MCF 10A (cell line): Measurements from ENCODE around the gene SDK1. TPM values are rescaled to one million over a fixed set of nuclear protein-coding genes. Genes with fewer than 3 reads are reported as not detected.

Experiments
- BruUV-seq: library from RNA; stranded (reverse); fragments of 400-500 nt; replicated peaks from 2 replicates; lab custom pipeline; 2021; lab: Mats Ljungman, UMichigan
- CTCF ChIA-PET: fragments of 300-600 bp; sonication (Branson Sonifier 250); formaldehyde crosslinking; extraction: SDS; loops from one replicate; lab custom pipeline; 2021; ENCODE audit warnings: antibody characterized with exemption, inconsistent platforms; lab: Yijun Ruan, JAX
- POLR2A ChIA-PET: fragments of 300-600, 350-650 bp; sonication (Branson Sonifier 250); formaldehyde crosslinking; extraction: SDS; loops from one replicate; lab custom pipeline; 2020; ENCODE audit warnings: antibody characterized with exemption, inconsistent platforms; lab: Yijun Ruan, JAX
- DNase-seq: peaks from one replicate; pipeline ENCODE4 v3.0.0-alpha.2; 2018; ENCODE audit not compliant: unreplicated experiment
- H3K27ac Mint-ChIP-seq: one replicate; pipeline ENCODE4 v1.8.0; 2022; ENCODE audit warnings: mild to moderate bottlenecking, low read depth, mixed read lengths; ENCODE audit not compliant: unreplicated experiment
- H3K27me3 Mint-ChIP-seq: one replicate; pipeline ENCODE4 v1.8.0; 2022; ENCODE audit warnings: mixed read lengths; ENCODE audit not compliant: insufficient read depth, unreplicated experiment
- H3K36me3 Mint-ChIP-seq: one replicate; pipeline ENCODE4 v1.8.0; 2022; ENCODE audit warnings: mild to moderate bottlenecking, moderate library complexity, mixed read lengths; ENCODE audit not compliant: insufficient read depth, unreplicated experiment
- H3K4me1 Mint-ChIP-seq: one replicate; pipeline ENCODE4 v1.8.0; 2022; ENCODE audit warnings: mixed read lengths; ENCODE audit not compliant: insufficient read depth, unreplicated experiment
- H3K4me3 Mint-ChIP-seq: one replicate; pipeline ENCODE4 v1.8.0; 2022; ENCODE audit warnings: mild to moderate bottlenecking, moderate library complexity, mixed read lengths; ENCODE audit not compliant: unreplicated experiment
- H3K9me3 Mint-ChIP-seq: one replicate; pipeline ENCODE4 v1.8.0; 2022; ENCODE audit warnings: mixed read lengths; ENCODE audit not compliant: unreplicated experiment
- intact Hi-C: fragments of 100-400 bp; cut with micrococcal nuclease; formaldehyde crosslinking; loops from 2 replicates; pipeline ENCODE4 v1.14.1; 2022
- total RNA-seq: library from RNA; stranded (reverse); gene quantifications from 2 replicates; pipeline ENCODE4 v1.2.3, GENCODE V29; 2022
- TF ChIP-seq, protein P1 (sequence below): fragments of 200-600 bp; IDR thresholded peaks from one replicate; pipeline ENCODE4 v1.8.0; 2022; ENCODE audit warnings: antibody characterized with exemption, mild to moderate bottlenecking; ENCODE audit not compliant: unreplicated experiment

The SDK1 gene
- total RNA-seq, 1 experiment from 2014 or later, result 3.3 TPM

DNA sequence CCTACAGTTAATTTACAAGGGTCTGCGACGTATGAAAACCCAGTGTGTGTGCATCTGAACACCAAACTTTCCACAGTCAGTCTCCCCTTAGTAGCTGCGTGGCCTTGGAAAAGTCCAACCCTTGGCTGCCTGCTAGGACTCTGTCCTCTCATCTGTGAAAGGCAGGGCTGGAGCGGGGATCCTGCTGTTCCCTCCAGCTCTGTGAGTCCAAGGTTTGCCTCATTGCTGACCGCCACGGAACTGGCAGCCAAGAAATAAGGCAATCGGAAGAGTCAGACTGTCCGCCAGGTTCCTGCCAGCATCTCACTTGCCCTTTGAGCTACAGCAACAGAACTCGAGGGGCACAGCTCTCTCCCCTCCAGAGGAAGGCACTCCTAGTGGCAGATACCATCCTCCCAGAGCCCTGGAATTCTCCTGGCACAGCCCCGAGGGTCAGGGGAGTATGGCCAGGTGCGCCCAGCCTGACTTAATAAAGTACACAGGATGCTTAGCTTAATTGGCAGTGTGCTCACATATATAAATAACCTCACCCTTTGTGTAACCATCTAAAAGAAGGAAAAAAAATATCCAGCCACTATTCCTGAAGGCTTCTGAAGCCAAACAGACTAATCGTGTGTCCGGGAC, 851.0 kb downstream of the SDK1 start:
- TF ChIP-seq, protein P1, sequence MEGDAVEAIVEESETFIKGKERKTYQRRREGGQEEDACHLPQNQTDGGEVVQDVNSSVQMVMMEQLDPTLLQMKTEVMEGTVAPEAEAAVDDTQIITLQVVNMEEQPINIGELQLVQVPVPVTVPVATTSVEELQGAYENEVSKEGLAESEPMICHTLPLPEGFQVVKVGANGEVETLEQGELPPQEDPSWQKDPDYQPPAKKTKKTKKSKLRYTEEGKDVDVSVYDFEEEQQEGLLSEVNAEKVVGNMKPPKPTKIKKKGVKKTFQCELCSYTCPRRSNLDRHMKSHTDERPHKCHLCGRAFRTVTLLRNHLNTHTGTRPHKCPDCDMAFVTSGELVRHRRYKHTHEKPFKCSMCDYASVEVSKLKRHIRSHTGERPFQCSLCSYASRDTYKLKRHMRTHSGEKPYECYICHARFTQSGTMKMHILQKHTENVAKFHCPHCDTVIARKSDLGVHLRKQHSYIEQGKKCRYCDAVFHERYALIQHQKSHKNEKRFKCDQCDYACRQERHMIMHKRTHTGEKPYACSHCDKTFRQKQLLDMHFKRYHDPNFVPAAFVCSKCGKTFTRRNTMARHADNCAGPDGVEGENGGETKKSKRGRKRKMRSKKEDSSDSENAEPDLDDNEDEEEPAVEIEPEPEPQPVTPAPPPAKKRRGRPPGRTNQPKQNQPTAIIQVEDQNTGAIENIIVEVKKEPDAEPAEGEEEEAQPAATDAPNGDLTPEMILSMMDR, result no peak
- ChIA-PET POLR2A (interaction anchor here (0.7 kb wide), 1 partner anchor 45 kb away, joined by 3 read pairs; no protein-coding TSS in a partner anchor), CTCF (interaction anchor here (0.6 kb wide), 1 partner anchor 1290 kb away, joined by 3 read pairs; no protein-coding TSS in a partner anchor)
- no peaks in the 10 kb centered on the region for H3K36me3 Mint-ChIP-seq
- DNase-seq, result no peak
- H3K4me3 Mint-ChIP-seq, result no peak overlapping the region
- no peaks in the 10 kb centered on the region for H3K9me3 Mint-ChIP-seq
- peaks cover 6% of the 10 kb centered on the region for H3K4me1 Mint-ChIP-seq
- H3K27me3 Mint-ChIP-seq, result peaks cover 18% of the 10 kb centered on the region
- intact Hi-C loops, result no loop called here
- no TSS peak for BruUV-seq
- no peak overlapping the region for H3K27ac Mint-ChIP-seq

DNA sequence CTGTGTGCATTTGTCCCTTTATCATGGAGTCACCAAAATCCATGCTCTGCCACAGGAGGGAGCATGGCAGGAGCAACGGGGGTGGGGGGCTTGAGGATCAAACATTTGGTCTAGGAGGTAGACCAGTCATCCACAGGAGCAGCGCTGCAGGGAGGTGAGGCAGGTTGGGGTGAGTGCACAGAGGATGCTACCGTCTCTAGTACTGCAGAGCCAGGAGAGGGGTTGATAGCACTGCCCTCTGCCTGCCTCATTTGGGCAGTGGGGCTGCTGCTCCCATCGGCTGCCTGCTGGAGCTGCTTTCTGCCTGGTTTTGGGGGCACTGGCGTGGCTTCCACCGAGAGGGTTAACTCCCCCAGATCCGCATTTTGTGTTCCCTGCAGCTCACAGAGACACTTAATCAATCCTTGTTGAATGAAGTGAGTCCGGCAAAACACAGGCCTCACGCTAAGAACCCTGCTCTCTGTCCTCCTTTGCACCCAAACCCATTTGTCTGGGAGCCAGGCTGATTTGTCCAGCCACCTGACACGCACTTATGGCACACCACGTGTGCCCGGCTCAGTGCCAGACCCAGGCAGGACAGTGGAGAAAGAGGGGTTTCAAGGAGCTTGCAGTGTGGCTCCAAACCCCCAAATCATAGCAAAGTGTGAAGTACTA, 854.0 kb downstream of the SDK1 start:
- DNase-seq, result no peak
- ChIA-PET CTCF (interaction anchor here (0.5 kb wide), 1 partner anchor 476 kb away, joined by 3 read pairs; no protein-coding TSS in a partner anchor), POLR2A (no interaction called here)
- TF ChIP-seq, protein P1, result no peak
- Mint-ChIP-seq H3K9me3 (no peaks in the 10 kb centered on the region), H3K27me3 (peaks cover 18% of the 10 kb centered on the region), H3K4me1 (peaks cover 14% of the 10 kb centered on the region), H3K4me3 (no peak overlapping the region), H3K27ac (no peak overlapping the region), H3K36me3 (no peaks in the 10 kb centered on the region)
- BruUV-seq, result no TSS peak
- intact Hi-C loops, result no loop called here

DNA sequence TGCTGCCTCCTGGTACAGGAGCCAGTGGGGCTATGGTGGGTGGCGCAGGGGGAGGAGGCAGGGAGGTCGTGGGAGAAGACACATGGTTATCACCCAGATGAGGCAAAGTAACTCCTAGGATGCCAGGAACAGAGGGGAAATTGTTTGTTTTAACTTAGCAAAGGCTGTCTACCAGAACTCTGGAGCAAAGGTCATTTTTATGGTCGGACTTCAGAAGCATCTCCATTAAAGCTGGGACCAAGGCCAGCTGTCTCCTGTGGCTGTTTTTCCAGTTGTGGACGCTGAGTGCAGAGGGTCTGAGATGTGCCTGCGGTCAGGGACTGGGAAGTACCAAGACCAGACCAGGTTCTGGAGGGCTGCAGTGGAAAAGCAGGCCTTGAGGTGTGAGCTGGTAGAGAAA, 855.1 kb downstream of the SDK1 start:
- DNase-seq, result no peak
- peaks cover 14% of the 10 kb centered on the region for H3K4me1 Mint-ChIP-seq
- no TSS peak for BruUV-seq
- POLR2A ChIA-PET, result no interaction called here
- no peak overlapping the region for H3K27ac Mint-ChIP-seq
- TF ChIP-seq, protein P1, result no peak
- H3K36me3 Mint-ChIP-seq, result no peaks in the 10 kb centered on the region
- no peaks in the 10 kb centered on the region for H3K9me3 Mint-ChIP-seq
- intact Hi-C loops, result no loop called here
- peaks cover 18% of the 10 kb centered on the region for H3K27me3 Mint-ChIP-seq
- H3K4me3 Mint-ChIP-seq, result no peak overlapping the region
- CTCF ChIA-PET, result interaction anchor here (0.6 kb wide), 1 partner anchor 561 kb away, joined by 3 read pairs; no protein-coding TSS in a partner anchor

DNA sequence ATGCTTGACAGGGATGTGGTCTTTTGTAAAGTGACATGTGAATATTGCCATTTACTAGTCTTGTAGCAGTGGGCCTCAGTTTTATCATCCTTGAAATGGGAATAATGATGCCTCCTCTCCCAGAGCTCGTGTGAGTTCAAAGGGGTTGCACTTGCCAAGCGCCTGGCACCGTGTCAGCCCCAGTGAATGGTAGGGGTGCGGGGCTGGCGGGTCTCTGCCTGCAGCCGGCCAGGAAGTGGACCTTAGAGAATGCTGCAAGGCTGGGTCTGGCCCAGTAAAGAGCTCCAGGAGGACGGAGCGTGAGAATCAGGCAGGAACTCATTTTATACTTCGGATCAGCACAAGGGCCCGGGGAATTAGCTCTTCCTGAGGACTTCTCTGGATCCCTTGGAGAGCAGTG, 856.6 kb downstream of the SDK1 start:
- H3K4me1 Mint-ChIP-seq, result peaks cover 12% of the 10 kb centered on the region
- POLR2A ChIA-PET, result no interaction called here
- CTCF ChIA-PET, result interaction anchor here (0.6 kb wide), 2 partner anchors 10 to 1956 kb away, joined by 3 read pairs; no protein-coding TSS in a partner anchor
- H3K36me3 Mint-ChIP-seq, result no peaks in the 10 kb centered on the region
- TF ChIP-seq, protein P1, result no peak
- peaks cover 6% of the 10 kb centered on the region for H3K27me3 Mint-ChIP-seq
- no peak for DNase-seq
- BruUV-seq, result no TSS peak
- intact Hi-C loops, result no loop called here
- no peaks in the 10 kb centered on the region for H3K9me3 Mint-ChIP-seq
- H3K4me3 Mint-ChIP-seq, result no peak overlapping the region
- no peak overlapping the region for H3K27ac Mint-ChIP-seq
